ENCODE data around the gene KIF5C.

KIF5C gene

DNA sequence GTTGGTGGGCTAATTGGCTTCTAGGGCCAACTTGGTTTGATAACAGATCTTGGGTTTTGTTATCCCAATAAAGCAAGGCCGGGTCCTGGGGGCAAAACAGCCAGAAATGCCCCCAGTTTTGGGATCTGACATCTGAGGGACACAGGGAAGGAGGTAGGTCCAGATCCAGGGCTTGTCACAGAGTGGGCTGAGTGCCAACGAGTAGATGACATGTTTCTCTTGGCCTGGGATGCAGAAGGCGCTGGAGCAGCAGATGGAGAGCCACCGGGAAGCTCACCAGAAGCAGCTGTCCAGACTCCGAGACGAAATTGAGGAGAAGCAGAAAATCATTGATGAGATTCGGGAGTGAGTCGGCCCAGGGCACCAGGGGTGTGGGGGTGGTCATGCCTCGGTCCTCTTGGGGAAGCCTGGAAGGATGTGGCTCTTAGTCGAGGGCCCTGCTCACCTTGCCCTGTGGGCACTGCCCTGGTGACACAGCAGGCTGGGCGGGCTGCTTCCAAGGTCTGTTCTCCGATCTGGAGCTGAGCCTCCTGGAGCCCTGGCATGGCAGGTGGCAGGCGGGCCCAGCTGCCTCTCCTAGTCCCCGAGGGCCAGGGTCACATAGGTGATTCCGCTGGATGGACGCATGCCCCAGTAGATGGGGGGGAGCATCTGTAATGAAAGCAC is 123.3 kb downstream of the KIF5C start:
- Histone ChIP-seq H3K27ac (ENCODE audit: low read length) (no peak overlapping the region), H3K4me2 (ENCODE audit: insufficient read depth, low read length) (no peak overlapping the region), H4K20me1 (ENCODE audit: insufficient read depth, low read length) (no peaks in the 10 kb centered on the region), H3K36me3 (ENCODE audit: insufficient read depth, low read length) (no peaks in the 10 kb centered on the region), H3K27me3 (ENCODE audit: insufficient read depth, low read length, poor library complexity) (peaks cover 17% of the 10 kb centered on the region), H3K9ac (ENCODE audit: low read depth, low read length) (no peak overlapping the region), H3K4me3 (ENCODE audit: low read depth in 1 of 2, low read length in 2 of 2) (no peak overlapping the region), H2AFZ (ENCODE audit: low read depth, low read length) (no peak overlapping the region), H3K79me2 (ENCODE audit: insufficient read depth, low read length) (no peaks in the 10 kb centered on the region), H3K4me1 (ENCODE audit: insufficient read depth, low read length) (no peaks in the 10 kb centered on the region), H3K9me3 (ENCODE audit: insufficient read depth, low read length, severe bottlenecking) (no peaks in the 10 kb centered on the region)
- TF ChIP-seq, protein P1, sequence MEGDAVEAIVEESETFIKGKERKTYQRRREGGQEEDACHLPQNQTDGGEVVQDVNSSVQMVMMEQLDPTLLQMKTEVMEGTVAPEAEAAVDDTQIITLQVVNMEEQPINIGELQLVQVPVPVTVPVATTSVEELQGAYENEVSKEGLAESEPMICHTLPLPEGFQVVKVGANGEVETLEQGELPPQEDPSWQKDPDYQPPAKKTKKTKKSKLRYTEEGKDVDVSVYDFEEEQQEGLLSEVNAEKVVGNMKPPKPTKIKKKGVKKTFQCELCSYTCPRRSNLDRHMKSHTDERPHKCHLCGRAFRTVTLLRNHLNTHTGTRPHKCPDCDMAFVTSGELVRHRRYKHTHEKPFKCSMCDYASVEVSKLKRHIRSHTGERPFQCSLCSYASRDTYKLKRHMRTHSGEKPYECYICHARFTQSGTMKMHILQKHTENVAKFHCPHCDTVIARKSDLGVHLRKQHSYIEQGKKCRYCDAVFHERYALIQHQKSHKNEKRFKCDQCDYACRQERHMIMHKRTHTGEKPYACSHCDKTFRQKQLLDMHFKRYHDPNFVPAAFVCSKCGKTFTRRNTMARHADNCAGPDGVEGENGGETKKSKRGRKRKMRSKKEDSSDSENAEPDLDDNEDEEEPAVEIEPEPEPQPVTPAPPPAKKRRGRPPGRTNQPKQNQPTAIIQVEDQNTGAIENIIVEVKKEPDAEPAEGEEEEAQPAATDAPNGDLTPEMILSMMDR (IDR thresholded peaks at IDR 0.05; ENCODE audit: borderline replicate concordance, extremely low read depth, low read length, poor library complexity, severe bottlenecking) = no peak
- no peak for TF ChIP-seq EZH2 (IDR thresholded peaks at IDR 0.05; ENCODE audit: borderline replicate concordance, low read depth, low read length, severe bottlenecking)
- ATAC-seq (ENCODE audit: insufficient read depth, low read depth) (no peak), DNase-seq (no peak)

DNA sequence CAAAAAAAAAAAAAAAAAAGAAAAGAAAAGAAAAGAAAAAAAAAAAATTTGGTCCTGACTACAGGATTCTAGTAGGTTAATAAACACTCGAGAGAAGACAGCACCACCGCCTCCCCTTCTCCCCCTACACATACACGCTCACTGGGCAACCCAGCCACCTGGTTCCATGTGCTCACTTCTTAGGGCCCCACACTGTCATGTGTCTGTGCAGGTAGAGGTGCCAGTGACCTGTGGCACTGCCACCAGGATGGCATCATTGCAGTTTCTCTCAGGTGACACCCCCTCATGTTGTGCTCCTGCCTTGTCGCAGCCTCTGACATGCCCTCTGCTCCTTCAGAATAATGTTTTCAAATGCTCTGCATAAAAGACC is 123.8 kb downstream of the KIF5C start:
- Histone ChIP-seq H3K27ac (ENCODE audit: low read length) (no peak overlapping the region), H3K4me3 (ENCODE audit: low read depth in 1 of 2, low read length in 2 of 2) (no peak overlapping the region), H3K79me2 (ENCODE audit: insufficient read depth, low read length) (no peaks in the 10 kb centered on the region), H4K20me1 (ENCODE audit: insufficient read depth, low read length) (no peaks in the 10 kb centered on the region), H3K27me3 (ENCODE audit: insufficient read depth, low read length, poor library complexity) (peaks cover 17% of the 10 kb centered on the region), H3K4me1 (ENCODE audit: insufficient read depth, low read length) (no peaks in the 10 kb centered on the region), H3K9ac (ENCODE audit: low read depth, low read length) (no peak overlapping the region), H3K4me2 (ENCODE audit: insufficient read depth, low read length) (no peak overlapping the region), H3K36me3 (ENCODE audit: insufficient read depth, low read length) (no peaks in the 10 kb centered on the region), H2AFZ (ENCODE audit: low read depth, low read length) (no peak overlapping the region), H3K9me3 (ENCODE audit: insufficient read depth, low read length, severe bottlenecking) (no peaks in the 10 kb centered on the region)
- TF ChIP-seq, protein P1 (IDR thresholded peaks at IDR 0.05; ENCODE audit: borderline replicate concordance, extremely low read depth, low read length, poor library complexity, severe bottlenecking) = no peak
- TF ChIP-seq EZH2 (IDR thresholded peaks at IDR 0.05; ENCODE audit: borderline replicate concordance, low read depth, low read length, severe bottlenecking) = no peak
- no peak for DNase-seq
- no peak for ATAC-seq (ENCODE audit: insufficient read depth, low read depth)

DNA sequence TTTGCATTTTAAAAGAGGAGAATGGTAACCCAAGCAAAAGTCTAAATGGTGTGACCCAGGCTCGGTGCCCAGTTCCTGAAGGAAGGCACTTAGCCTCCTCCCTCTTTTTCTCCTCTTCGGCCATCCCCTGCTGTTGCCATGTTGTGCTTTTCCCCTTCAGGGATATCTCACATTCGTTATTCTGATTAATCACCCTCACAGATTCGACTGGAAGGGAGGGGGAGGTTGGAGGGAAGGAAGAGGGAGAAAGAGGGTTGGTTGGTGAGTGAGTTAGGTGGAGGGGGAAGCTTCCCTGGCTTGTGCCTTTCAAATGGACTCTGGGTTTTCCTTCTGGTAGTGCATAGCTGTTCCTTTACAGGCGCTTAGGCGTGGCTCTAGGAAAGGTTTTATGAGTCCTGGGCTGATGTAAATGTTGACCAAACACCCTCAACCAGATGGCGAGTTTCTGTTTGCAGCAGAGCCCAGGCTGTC is 124.5 kb downstream of the KIF5C start:
- no peak overlapping the region for H3K4me2 ChIP-seq (ENCODE audit: insufficient read depth, low read length)
- H3K27ac ChIP-seq (ENCODE audit: low read length) = no peak overlapping the region
- H3K4me1 ChIP-seq (ENCODE audit: insufficient read depth, low read length) = no peaks in the 10 kb centered on the region
- no peak for DNase-seq
- no peak overlapping the region for H3K9ac ChIP-seq (ENCODE audit: low read depth, low read length)
- no peaks in the 10 kb centered on the region for H4K20me1 ChIP-seq (ENCODE audit: insufficient read depth, low read length)
- TF ChIP-seq EZH2 (IDR thresholded peaks at IDR 0.05; ENCODE audit: borderline replicate concordance, low read depth, low read length, severe bottlenecking) = no peak
- TF ChIP-seq, protein P1 (IDR thresholded peaks at IDR 0.05; ENCODE audit: borderline replicate concordance, extremely low read depth, low read length, poor library complexity, severe bottlenecking) = no peak
- peaks cover 17% of the 10 kb centered on the region for H3K27me3 ChIP-seq (ENCODE audit: insufficient read depth, low read length, poor library complexity)
- no peak overlapping the region for H2AFZ ChIP-seq (ENCODE audit: low read depth, low read length)
- no peaks in the 10 kb centered on the region for H3K36me3 ChIP-seq (ENCODE audit: insufficient read depth, low read length)
- no peak overlapping the region for H3K4me3 ChIP-seq (ENCODE audit: low read depth in 1 of 2, low read length in 2 of 2)
- no peaks in the 10 kb centered on the region for H3K79me2 ChIP-seq (ENCODE audit: insufficient read depth, low read length)
- H3K9me3 ChIP-seq (ENCODE audit: insufficient read depth, low read length, severe bottlenecking) = no peaks in the 10 kb centered on the region
- ATAC-seq (ENCODE audit: insufficient read depth, low read depth) = no peak
